Heart left ventricle (tissue), 16 donors: ENCODE results near the gene MARK3. TPM values are rescaled to one million over a fixed set of nuclear protein-coding genes. Genes with fewer than 3 reads are reported as not detected.

Source experiments
- ATAC-seq, 4 donors: fragments of 200-7000 bp; cut with Tn5 transposase; one replicate each; pipeline ENCODE4 v1.9.1; 2020 to 2022; ENCODE audit warnings: moderate library complexity in 4 of 4, mild to moderate bottlenecking in 3 of 4, moderate number of reproducible peaks in 1 of 4
- DNase-seq, 5 donors: peaks; one replicate each; pipeline ENCODE4 v3.0.0-alpha.2; 2020
- H3K27ac ChIP-seq, 12 donors: fragments of 200-600 bp; sonication (generic) in 4 of 12; one replicate each; pipeline versions ENCODE4 v1.5.0 to v1.8.0; 2016 to 2022; ENCODE audit warnings: mild to moderate bottlenecking in 2 of 12
- H3K27me3 ChIP-seq, 9 donors: fragments of 200-600 bp; sonication (generic) in 2 of 9; one replicate each; pipeline versions ENCODE4 v1.5.1 to v1.8.0; 2016 to 2022; ENCODE audit warnings: mild to moderate bottlenecking in 3 of 9
- H3K36me3 ChIP-seq, 9 donors: fragments of 200-600 bp; sonication (generic) in 2 of 9; one replicate each; pipeline versions ENCODE4 v1.5.0 to v1.8.0; 2018 to 2022; ENCODE audit warnings: mild to moderate bottlenecking in 2 of 9
- H3K4me1 ChIP-seq, 12 donors: fragments of 200-600 bp; sonication (generic) in 4 of 12; one replicate each; pipeline versions ENCODE4 v1.5.0 to v1.8.0; 2016 to 2022; ENCODE audit warnings: mild to moderate bottlenecking in 3 of 12
- H3K4me3 ChIP-seq, 12 donors: fragments of 200-600 bp; sonication (generic) in 4 of 12; one replicate each; pipeline versions ENCODE4 v1.5.0 to v1.8.0; 2017 to 2022; ENCODE audit warnings: mild to moderate bottlenecking in 9 of 12, moderate library complexity in 4 of 12
- H3K9me3 ChIP-seq, 12 donors: fragments of 200-600 bp; sonication (generic) in 4 of 12; one replicate each; pipeline versions ENCODE4 v1.5.0 to v1.8.0; 2016 to 2022; ENCODE audit warnings: mild to moderate bottlenecking in 1 of 12
- CTCF ChIP-seq, 12 donors: fragments of 200-600 bp; sonication (generic) in 4 of 12; IDR thresholded peaks; one replicate each; pipeline versions ENCODE4 v1.5.0 to v1.8.0; 2018 to 2022; ENCODE audit warnings: antibody characterized with exemption in 12 of 12, mild to moderate bottlenecking in 5 of 12
- POLR2A ChIP-seq, 2 donors: fragments of 450-650 bp; IDR thresholded peaks; one replicate each; pipeline ENCODE4 v1.6.1; 2017; ENCODE audit warnings: antibody characterized with exemption in 2 of 2, mild to moderate bottlenecking in 2 of 2, moderate library complexity in 2 of 2
- WGBS, 4 donors: extraction: QIAGEN DNeasy Blood & Tissue Kit in 2 of 4; methylation state at CpG; one replicate each; pipeline versions ENCODE4 v1.1.5 to v1.1.7; 2013 to 2018; 5-methylcytosine and 5-hydroxymethylcytosine counted together
- intact Hi-C, 10 donors: fragments of 100-400 bp; cut with DNase I; formaldehyde crosslinking; loops; one replicate each; pipeline versions ENCODE4 v1.11.1 to v1.14.2; 2022
- polyA plus RNA-seq, 2 donors: library from polyadenylated mRNA; stranded (reverse); fragments of 200-250 nt; gene quantifications; one replicate each; pipeline ENCODE4 v1.2.3, GENCODE V29; 2013
- total RNA-seq, 9 donors: library from RNA; depleted of rRNA in 2 of 9; stranded (reverse); fragments of >200 nt in 2 of 9; fragmentation: NEBNext Ultra II Directional in 3 of 9; extraction: Animal tissue kit (Norgen Biotek cat#: 25700) in 3 of 9; gene quantifications; one replicate each; pipeline versions ENCODE4 v1.1.0 to v1.2.4, GENCODE V29; 2016 to 2023
- donor health status: ischemic (EF 13 %, LVEDD 7.1; RV severe dilation, severe dysfunction).
- donor health status: healthy with polysubstance abuse.
- donor health status: DM: no; HTN: yes; CAD: no.
- donor health status: DM: no; HTN: no; CAD: no.
- donor health status: ischemic (EF 25% LVEDD 6.9; RV normal size, moderate dysfunction).
- donor health status: ischemic (EF 25% LVEDD 5.7; RV mildly dilated, moderate dysfunction).
- donor health status: healthy.
- donor health status: DM: yes; HTN: yes; CAD: no.
- donor health status: ischemic (EF 35%, LVEDD 5.7; RV mildly dilated, moderate dysfunction).
- donor health status: nonischemic (EF 11% LVEDD 7.7; RV severe dilation, severe dysfunction).
- donor health status: DM: yes; HTN: yes; CAD: no.
- donor health status: PGD.
- donor health status: ischemic (EF 29% LVEDD 5.4; RV normal size, mild dysfunction).
- donor health status: nonischemic (EF 23%, LVEDD 6.1; RV moderate dilation, normal function).

MARK3 gene
- total and polyA plus RNA-seq, 11 donors, result 54.0 to 156 (median 111) TPM

GRCh38 chr14:103531421-103532215, 146.4 kb downstream of the MARK3 start:
- peaks cover 0 to 29% (median 4%) of the 10 kb centered on the region in 9 donors for H3K36me3 ChIP-seq
- TF ChIP-seq CTCF (IDR thresholded peaks at IDR 0.05), result no peak
- TF ChIP-seq POLR2A (IDR thresholded peaks at IDR 0.05), result no peak
- peak overlapping the region in 1 of 12 donors; percentile 91 for H3K27ac ChIP-seq
- H3K4me1 ChIP-seq, result peaks cover 3 to 44% (median 27%) of the 10 kb centered on the region in 12 donors
- H3K4me3 ChIP-seq, result no peak overlapping the region
- intact Hi-C loops, result no loop called here
- WGBS, 4 donors, result 88 to 94% (median 92%) methylated on average over 14 to 15 of the region's 15 CpGs
- H3K27me3 ChIP-seq, result no peaks in the 10 kb centered on the region
- no peaks in the 10 kb centered on the region for H3K9me3 ChIP-seq
- DNase-seq, result no peak
- ATAC-seq, result no peak

GRCh38 chr14:103532216-103533136, 147.3 kb downstream of the MARK3 start:
- peaks cover 0 to 29% (median 4%) of the 10 kb centered on the region in 9 donors for H3K36me3 ChIP-seq
- H3K27ac ChIP-seq, result peak overlapping the region in 2 of 12 donors; percentile 2 to 91
- no peaks in the 10 kb centered on the region for H3K9me3 ChIP-seq
- H3K4me1 ChIP-seq, result peaks cover 3 to 37% (median 26%) of the 10 kb centered on the region in 12 donors
- no peak for ATAC-seq
- H3K27me3 ChIP-seq, result no peaks in the 10 kb centered on the region
- no peak for DNase-seq
- 88 to 92% (median 91%) methylated on average over 20 to 32 of the region's 32 CpGs for WGBS, 4 donors
- TF ChIP-seq CTCF (IDR thresholded peaks at IDR 0.05), result no peak
- no peak for TF ChIP-seq POLR2A (IDR thresholded peaks at IDR 0.05)
- intact Hi-C loops, result no loop called here
- no peak overlapping the region for H3K4me3 ChIP-seq

DNA sequence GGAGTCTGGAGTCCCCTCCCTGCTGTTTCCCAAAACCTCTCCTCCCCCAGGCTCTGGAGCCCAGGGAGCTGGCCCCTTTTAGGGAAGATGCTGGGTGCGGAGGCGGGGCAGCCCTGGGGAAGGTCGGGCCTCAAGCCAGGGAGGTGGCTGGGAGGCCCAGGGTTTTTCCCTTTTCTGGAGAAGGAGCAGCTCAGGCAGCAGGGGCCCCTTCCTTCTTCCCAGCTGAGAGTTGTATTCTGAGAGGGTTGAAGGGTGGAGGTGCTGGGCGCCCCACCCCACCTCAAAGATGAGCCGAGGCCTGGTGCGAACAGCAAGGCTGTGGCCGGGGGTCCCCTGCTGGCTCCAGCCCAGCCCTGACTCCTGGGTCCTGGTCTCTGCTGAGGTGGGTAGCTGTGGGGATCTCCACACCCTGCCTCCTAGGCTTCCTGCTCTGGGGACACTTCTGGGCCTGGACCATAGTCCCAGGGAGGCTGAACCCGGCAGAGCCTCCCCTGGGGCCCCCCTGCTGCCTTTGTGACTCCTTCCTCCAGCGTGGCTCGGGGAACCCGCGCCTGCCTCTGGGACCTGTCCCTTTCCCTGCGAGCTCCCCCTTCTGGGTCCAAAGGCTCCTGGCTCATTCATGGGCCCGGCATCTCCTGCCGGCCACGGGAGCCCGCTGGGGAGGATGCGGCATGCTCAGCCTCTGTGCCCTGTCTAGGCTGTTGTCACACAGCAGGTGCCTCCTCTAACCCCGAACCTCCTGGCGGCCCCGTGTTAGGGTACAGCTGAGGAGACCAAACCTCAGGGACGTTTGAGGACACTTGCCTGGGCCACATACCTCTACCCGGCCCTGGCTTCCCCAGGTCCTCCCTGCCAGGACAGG, 148.2 kb downstream of the MARK3 start:
- DNase-seq, result no peak

More for the DNA sequence above, 148.2 kb downstream of the MARK3 start:
- no peaks in the 10 kb centered on the region for H3K9me3 ChIP-seq
- H3K27ac ChIP-seq, result peak overlapping the region in 3 of 12 donors; percentile 34 to 91 (median 34)
- TF ChIP-seq POLR2A (IDR thresholded peaks at IDR 0.05), result no peak
- TF ChIP-seq CTCF (IDR thresholded peaks at IDR 0.05), result no peak
- intact Hi-C loops, result no loop called here
- H3K27me3 ChIP-seq, result no peaks in the 10 kb centered on the region
- H3K36me3 ChIP-seq, result peaks cover 0 to 29% (median 4%) of the 10 kb centered on the region in 9 donors
- 63 to 85% (median 84%) methylated on average over 8 to 23 of the region's 23 CpGs for WGBS, 4 donors
- peaks cover 3 to 33% (median 23%) of the 10 kb centered on the region in 12 donors for H3K4me1 ChIP-seq
- no peak for ATAC-seq
- H3K4me3 ChIP-seq, result no peak overlapping the region
